Measurements from ENCODE around the gene ZNF324. TPM values are rescaled to one million over a fixed set of nuclear protein-coding genes. Genes with fewer than 3 reads are reported as not detected.
"Not testable (repeated sequence)": the region's sequence is repeated elsewhere in the genome, so short reads cannot be mapped to it uniquely, and the experiment has no call there.

Gene ZNF324
- total RNA-seq, 3 donors from 2014 or later (not counting 1 experiment from before 2014, with no cell fraction given), result 21.3 to 23.7 (median 23.3) TPM

GRCh38 chr19:58449980-58450379 is 16.9 kb upstream of the ZNF324 start:
- Histone ChIP-seq H3K9me3 (ENCODE audit: control insufficient read depth, insufficient read depth, low read length) (peaks cover 11% of the 10 kb centered on the region), H3K4me1 (ENCODE audit: control insufficient read depth, insufficient read depth, low read length) (peaks cover 15% of the 10 kb centered on the region)
- H3K27me3 ChIP-seq (ENCODE audit: control insufficient read depth, insufficient read depth, low read length); H3K9me3 Mint-ChIP-seq; H3K4me3 ChIP-seq (ENCODE audit: low read length); H3K36me3 ChIP-seq (ENCODE audit: control insufficient read depth, insufficient read depth, low read length); DNase-seq; ATAC-seq; H3K27ac ChIP-seq (ENCODE audit: low read length); H3K36me3 Mint-ChIP-seq: not testable (repeated sequence)
- Mint-ChIP-seq H3K27me3 (ENCODE audit: low read depth in 2 of 2) (peaks cover 18 to 31% of the 10 kb centered on the region in 2 donors), H3K27ac (peak overlapping the region in 1 of 2 donors; percentile 84), H3K4me1 (peaks cover 19 to 26% of the 10 kb centered on the region in 2 donors), H3K4me3 (peak overlapping the region; percentile 10)
- WGBS (ENCODE audit: insufficient coverage), result 49% methylated on average over 4 of the region's 5 CpGs
- intact Hi-C loops (cut with micrococcal nuclease), result loop anchor here (2.0 kb wide), 1 partner anchor 267 kb away; the partner anchor contains the start of gene ZNF274

- intact Hi-C loops (cut with micrococcal nuclease), result loop anchor here (1.0 to 2.0 kb wide), 3 partner anchors 11 to 268 kb away; partner anchors contain the start of genes ZNF132 and ZNF274
- TF ChIP-seq CTCF (IDR thresholded peaks at IDR 0.05), result no peak
- no peak for DNase-seq
- Histone ChIP-seq H3K9me3 (ENCODE audit: control insufficient read depth, insufficient read depth, low read length) (peaks cover 11% of the 10 kb centered on the region), H3K4me3 (ENCODE audit: low read length) (peak overlapping the region; percentile 53), H3K27ac (ENCODE audit: low read length) (peak overlapping the region; percentile 34), H3K27me3 (ENCODE audit: control insufficient read depth, insufficient read depth, low read length) (peaks cover 2% of the 10 kb centered on the region), H3K36me3 (ENCODE audit: control insufficient read depth, insufficient read depth, low read length) (no peaks in the 10 kb centered on the region), H3K4me1 (ENCODE audit: control insufficient read depth, insufficient read depth, low read length) (peaks cover 15% of the 10 kb centered on the region)
- Mint-ChIP-seq H3K9me3 (peaks cover 0 to 4% of the 10 kb centered on the region in 2 donors), H3K4me3 (peak overlapping the region; percentile 91), H3K27me3 (ENCODE audit: low read depth in 2 of 2) (peaks cover 18 to 31% of the 10 kb centered on the region in 2 donors), H3K36me3 (no peaks in the 10 kb centered on the region), H3K27ac (peak overlapping the region; percentile 84 to 89), H3K4me1 (peaks cover 19 to 26% of the 10 kb centered on the region in 2 donors)
- no peak for ATAC-seq
- WGBS (ENCODE audit: insufficient coverage), result 17% methylated on average over 11 of the region's 11 CpGs
These were observed 16.0 kb upstream of the ZNF324 start for GRCh38 chr19:58450856-58451357.

- H3K27ac Mint-ChIP-seq, result peak within 1 kb of the TSS; percentile 84 to 89
- no peaks in the 10 kb centered on the region for H3K27me3 ChIP-seq (ENCODE audit: control insufficient read depth, insufficient read depth, low read length)
- peaks cover 2% of the 10 kb centered on the region for H3K36me3 ChIP-seq (ENCODE audit: control insufficient read depth, insufficient read depth, low read length)
- TF ChIP-seq CTCF (IDR thresholded peaks at IDR 0.05), result no peak
- H3K4me1 Mint-ChIP-seq, result peaks cover 19 to 26% of the 10 kb centered on the region in 2 donors
- H3K4me3 ChIP-seq (ENCODE audit: low read length), result peak within 1 kb of the TSS; percentile 53
- ATAC-seq (peak; percentile 95 to 98 (median 95)), DNase-seq (peak; percentile 95 to 99)
- WGBS (ENCODE audit: insufficient coverage), result under 1% methylated on average over 79 of the region's 79 CpGs
- peaks cover 15% of the 10 kb centered on the region for H3K4me1 ChIP-seq (ENCODE audit: control insufficient read depth, insufficient read depth, low read length)
- peak within 1 kb of the TSS; percentile 52 for H3K27ac ChIP-seq (ENCODE audit: low read length)
- intact Hi-C loops (cut with micrococcal nuclease), result loop anchor here (1.0 to 2.0 kb wide), 3 partner anchors 11 to 269 kb away; partner anchors contain the start of genes ZNF132 and ZNF274
- H3K36me3 Mint-ChIP-seq, result no peaks in the 10 kb centered on the region
- H3K4me3 Mint-ChIP-seq, result peak within 1 kb of the TSS; percentile 91
- H3K9me3 Mint-ChIP-seq, result peaks cover 0 to 4% of the 10 kb centered on the region in 2 donors
- peaks cover 18 to 30% of the 10 kb centered on the region in 2 donors for H3K27me3 Mint-ChIP-seq (ENCODE audit: low read depth in 2 of 2)
- peaks cover 11% of the 10 kb centered on the region for H3K9me3 ChIP-seq (ENCODE audit: control insufficient read depth, insufficient read depth, low read length)
These were observed 15.3 kb upstream of the ZNF324 start, which contains the start of gene ZNF324B for GRCh38 chr19:58451358-58452101. Gene ZNF324B (plus strand): TSS chr19:58451622. CDS start chr19:58453702, 2,080 bp downstream.

GRCh38 chr19:58453743-58454142 is 13.1 kb upstream of the ZNF324 start:
- Mint-ChIP-seq H3K4me1 (peaks cover 19 to 26% of the 10 kb centered on the region in 2 donors), H3K4me3 (peak overlapping the region; percentile 60), H3K27me3 (ENCODE audit: low read depth in 2 of 2) (peaks cover 7 to 14% of the 10 kb centered on the region in 2 donors), H3K27ac (peak overlapping the region in 1 of 2 donors; percentile 17), H3K36me3 (no peaks in the 10 kb centered on the region), H3K9me3 (no peaks in the 10 kb centered on the region)
- intact Hi-C loops (cut with micrococcal nuclease), result no loop called here
- ATAC-seq, result no peak
- WGBS (ENCODE audit: insufficient coverage), result 98% methylated on average over 6 of the region's 6 CpGs
- Histone ChIP-seq H3K9me3 (ENCODE audit: control insufficient read depth, insufficient read depth, low read length) (peaks cover 7% of the 10 kb centered on the region), H3K27ac (ENCODE audit: low read length) (no peak overlapping the region), H3K27me3 (ENCODE audit: control insufficient read depth, insufficient read depth, low read length) (no peaks in the 10 kb centered on the region), H3K4me1 (ENCODE audit: control insufficient read depth, insufficient read depth, low read length) (peaks cover 15% of the 10 kb centered on the region), H3K4me3 (ENCODE audit: low read length) (no peak overlapping the region), H3K36me3 (ENCODE audit: control insufficient read depth, insufficient read depth, low read length) (peaks cover 2% of the 10 kb centered on the region)
- no peak for TF ChIP-seq CTCF (IDR thresholded peaks at IDR 0.05)
- DNase-seq, result no peak
